Testis (tissue), 2 donors: ENCODE results near the gene MXRA5.

ENCODE experiments used
- CTCF ChIP-seq, 3 experiments: fragments of 450-650 bp in 2 of 3; fragments of 200-600 bp in 1 of 3; sonication (generic) in 1 of 3; IDR thresholded peaks; one replicate each; pipeline ENCODE4 v1.5.1; 2016 to 2019; ENCODE audit warnings: antibody characterized with exemption in 3 of 3, mild to moderate bottlenecking in 2 of 3, moderate library complexity in 1 of 3
- POLR2A ChIP-seq: fragments of 450-650 bp; IDR thresholded peaks from one replicate; pipeline ENCODE4 v1.6.1; 2017; ENCODE audit warnings: antibody characterized with exemption, mild to moderate bottlenecking, moderate library complexity

- TF ChIP-seq CTCF (IDR thresholded peaks at IDR 0.05): no peak
- no peak for TF ChIP-seq POLR2A
Measured at GRCh38 chrX:3312109-3312508, 34.3 kb downstream of the MXRA5 start.
